HepG2 (cell line): ENCODE data around the gene PTH1R. TPM values are rescaled to one million over a fixed set of nuclear protein-coding genes. Genes with fewer than 3 reads are reported as not detected.

Experiments used
- ARNT ChIP-seq: fragments of 450-650 bp; IDR thresholded peaks from 2 replicates; pipeline ENCODE4 v1.6.1; 2017
- BORCS8-MEF2B ChIP-seq: sonication (generic); formaldehyde crosslinking; IDR thresholded peaks from 2 replicates; pipeline ENCODE4 v1.8.0; 2022; ENCODE audit warnings: mild to moderate bottlenecking, missing genetic modification reagents
- GPBP1L1 ChIP-seq: sonication (generic); formaldehyde crosslinking; IDR thresholded peaks from 2 replicates; pipeline ENCODE4 v1.5.0; 2020; ENCODE audit warnings: mild to moderate bottlenecking, missing genetic modification reagents
- LCORL ChIP-seq, 2 experiments: fragments of 450-650 bp in 1 of 2; sonication (generic) in 1 of 2; formaldehyde crosslinking in 1 of 2; IDR thresholded peaks; 2 replicates each; pipeline versions ENCODE4 v1.5.0 to v1.6.1; 2017 to 2020; ENCODE audit warnings: antibody characterized with exemption in 1 of 2, missing genetic modification reagents in 1 of 2
- NFIC ChIP-seq: IDR thresholded peaks from 2 replicates; pipeline ENCODE4 v1.6.1; 2012; ENCODE audit warnings: mild to moderate bottlenecking, low read length, inconsistent platforms
- ZBTB7A ChIP-seq: sonication (generic); formaldehyde crosslinking; IDR thresholded peaks from 2 replicates; pipeline ENCODE4 v1.8.0; 2022; ENCODE audit warnings: mild to moderate bottlenecking, missing genetic modification reagents
- ZFP36L2 ChIP-seq: sonication (generic); formaldehyde crosslinking; IDR thresholded peaks from 2 replicates; pipeline ENCODE4 v1.4.0; 2020; ENCODE audit warnings: missing genetic modification reagents
- ZNF552 ChIP-seq: sonication (generic); formaldehyde crosslinking; IDR thresholded peaks from 2 replicates; pipeline ENCODE4 v1.9.0; 2022; ENCODE audit warnings: missing genetic modification reagents, mild to moderate bottlenecking, borderline replicate concordance
- ZNF609 ChIP-seq: sonication (generic); formaldehyde crosslinking; IDR thresholded peaks from 2 replicates; pipeline ENCODE4 v1.4.0; 2020; ENCODE audit warnings: mild to moderate bottlenecking, missing genetic modification reagents, borderline replicate concordance
- polyA plus RNA-seq, 8 experiments: library from polyadenylated mRNA; depleted of rRNA in 3 of 8; stranded (reverse) in 7 of 8; unstranded in 1 of 8; fragments of >200 nt; fragmentation: Illumina TruSeq in 4 of 8; extraction: Trizol in 4 of 8; gene quantifications; 2 replicates each; pipeline versions ENCODE4 v1.2.1 to v1.2.3, GENCODE V29; 2011 to 2016; ENCODE audit warnings: low read depth in 4 of 8, missing spikeins in 1 of 8, mixed read lengths in 1 of 8; ENCODE audit not compliant: insufficient read depth in 1 of 8
- total RNA-seq, 5 experiments: library from RNA; depleted of rRNA; stranded (reverse); fragments of >200 nt; fragmentation: Illumina TruSeq; extraction: Trizol; gene quantifications; 2 replicates each; pipeline ENCODE4 v1.2.3, GENCODE V29; 2016; ENCODE audit warnings: low read depth in 1 of 5
- TF ChIP-seq, protein P1 (sequence below), 2 experiments: IDR thresholded peaks; 2 replicates each; pipeline ENCODE4 v1.6.1; 2011 to 2012; ENCODE audit warnings: low read length in 2 of 2, borderline replicate concordance in 1 of 2, low read depth in 1 of 2, mild to moderate bottlenecking in 1 of 2, moderate library complexity in 1 of 2
- TF ChIP-seq, protein P2 (sequence below): sonication (generic); formaldehyde crosslinking; IDR thresholded peaks from 2 replicates; pipeline ENCODE4 v1.5.0; 2020; ENCODE audit warnings: missing genetic modification reagents, mild to moderate bottlenecking, borderline replicate concordance
- TF ChIP-seq, protein P3 (sequence below): sonication (generic); formaldehyde crosslinking; conservative IDR thresholded peaks from 2 replicates; pipeline ENCODE4 v1.8.0; 2022; ENCODE audit warnings: missing genetic modification reagents

PTH1R gene
- total and polyA plus RNA-seq, 2 of the 13 experiments (the other 11 are each of a cell fraction or from before 2014, with no cell fraction given) = not detected

DNA sequence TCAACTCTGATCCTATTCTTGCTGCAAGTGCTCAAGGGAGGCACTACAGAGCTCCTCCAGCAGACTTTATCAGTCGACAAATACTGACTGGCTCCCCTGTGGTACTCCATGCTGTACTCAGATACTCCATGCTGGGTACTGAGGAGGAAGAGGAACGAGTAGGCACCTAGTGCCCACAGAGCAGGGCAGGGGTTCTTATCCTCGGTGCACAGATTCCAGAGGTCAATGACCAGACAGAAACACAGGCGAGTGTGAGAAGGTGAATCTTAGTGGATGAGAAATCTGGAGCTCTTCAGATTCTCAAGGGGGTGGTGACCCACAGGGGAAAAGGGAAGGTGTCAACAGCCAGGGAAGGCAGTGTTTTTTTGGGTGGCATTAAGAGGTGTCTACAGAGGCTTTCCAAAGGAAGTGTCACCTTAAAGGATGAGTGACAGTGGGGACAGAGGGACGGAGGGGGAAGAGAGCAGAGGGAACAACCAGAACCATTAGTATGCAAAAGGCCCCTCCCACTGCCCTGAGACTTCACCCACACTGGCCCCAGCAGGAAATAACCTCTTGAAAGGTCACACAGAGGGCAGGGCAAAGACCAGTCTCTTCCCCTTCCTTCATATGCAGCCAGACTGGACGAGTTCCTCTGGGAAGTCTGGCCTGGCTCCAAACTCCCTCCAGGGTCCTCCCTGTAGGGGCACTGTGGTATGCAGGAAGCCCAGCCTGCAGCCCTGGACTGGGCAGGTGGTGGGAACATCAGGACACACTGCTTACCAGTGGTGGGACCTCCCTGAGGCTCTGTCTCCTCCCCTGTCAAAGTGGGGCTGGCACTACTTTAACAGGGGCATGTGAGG lies 71.5 kb downstream of the PTH1R start (continued):
- TF ChIP-seq, protein P1, sequence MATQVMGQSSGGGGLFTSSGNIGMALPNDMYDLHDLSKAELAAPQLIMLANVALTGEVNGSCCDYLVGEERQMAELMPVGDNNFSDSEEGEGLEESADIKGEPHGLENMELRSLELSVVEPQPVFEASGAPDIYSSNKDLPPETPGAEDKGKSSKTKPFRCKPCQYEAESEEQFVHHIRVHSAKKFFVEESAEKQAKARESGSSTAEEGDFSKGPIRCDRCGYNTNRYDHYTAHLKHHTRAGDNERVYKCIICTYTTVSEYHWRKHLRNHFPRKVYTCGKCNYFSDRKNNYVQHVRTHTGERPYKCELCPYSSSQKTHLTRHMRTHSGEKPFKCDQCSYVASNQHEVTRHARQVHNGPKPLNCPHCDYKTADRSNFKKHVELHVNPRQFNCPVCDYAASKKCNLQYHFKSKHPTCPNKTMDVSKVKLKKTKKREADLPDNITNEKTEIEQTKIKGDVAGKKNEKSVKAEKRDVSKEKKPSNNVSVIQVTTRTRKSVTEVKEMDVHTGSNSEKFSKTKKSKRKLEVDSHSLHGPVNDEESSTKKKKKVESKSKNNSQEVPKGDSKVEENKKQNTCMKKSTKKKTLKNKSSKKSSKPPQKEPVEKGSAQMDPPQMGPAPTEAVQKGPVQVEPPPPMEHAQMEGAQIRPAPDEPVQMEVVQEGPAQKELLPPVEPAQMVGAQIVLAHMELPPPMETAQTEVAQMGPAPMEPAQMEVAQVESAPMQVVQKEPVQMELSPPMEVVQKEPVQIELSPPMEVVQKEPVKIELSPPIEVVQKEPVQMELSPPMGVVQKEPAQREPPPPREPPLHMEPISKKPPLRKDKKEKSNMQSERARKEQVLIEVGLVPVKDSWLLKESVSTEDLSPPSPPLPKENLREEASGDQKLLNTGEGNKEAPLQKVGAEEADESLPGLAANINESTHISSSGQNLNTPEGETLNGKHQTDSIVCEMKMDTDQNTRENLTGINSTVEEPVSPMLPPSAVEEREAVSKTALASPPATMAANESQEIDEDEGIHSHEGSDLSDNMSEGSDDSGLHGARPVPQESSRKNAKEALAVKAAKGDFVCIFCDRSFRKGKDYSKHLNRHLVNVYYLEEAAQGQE (IDR thresholded peaks at IDR 0.05; ENCODE audit: borderline replicate concordance in 1 of 2, low read depth in 1 of 2, low read length in 2 of 2) = 0 out of 4 replicates have a peak, but pooled peaks of 1 of the 2 experiments have one; percentile 27
- TF ChIP-seq ZFP36L2 (no peak), LCORL (IDR thresholded peaks at IDR 0.05) (no peak), LCORL (CRISPR knock-in tag; IDR thresholded peaks at IDR 0.05) (peak; percentile 48; the same call in 1 of the 2 replicates), ZNF609 (CRISPR knock-in tag) (peak; percentile 21; the same call in 1 of the 2 replicates), GPBP1L1 (no peak), ZBTB7A (peak; percentile 52; the same call in 1 of the 2 replicates), BORCS8-MEF2B (CRISPR knock-in tag) (no peak), NFIC (peak; percentile 31; the same call in 1 of the 2 replicates), ZNF552 (CRISPR knock-in tag) (no peak), ARNT (no peak)
- TF ChIP-seq, protein P2, sequence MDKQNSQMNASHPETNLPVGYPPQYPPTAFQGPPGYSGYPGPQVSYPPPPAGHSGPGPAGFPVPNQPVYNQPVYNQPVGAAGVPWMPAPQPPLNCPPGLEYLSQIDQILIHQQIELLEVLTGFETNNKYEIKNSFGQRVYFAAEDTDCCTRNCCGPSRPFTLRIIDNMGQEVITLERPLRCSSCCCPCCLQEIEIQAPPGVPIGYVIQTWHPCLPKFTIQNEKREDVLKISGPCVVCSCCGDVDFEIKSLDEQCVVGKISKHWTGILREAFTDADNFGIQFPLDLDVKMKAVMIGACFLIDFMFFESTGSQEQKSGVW (CRISPR knock-in tag) = no peak
- TF ChIP-seq, protein P3, sequence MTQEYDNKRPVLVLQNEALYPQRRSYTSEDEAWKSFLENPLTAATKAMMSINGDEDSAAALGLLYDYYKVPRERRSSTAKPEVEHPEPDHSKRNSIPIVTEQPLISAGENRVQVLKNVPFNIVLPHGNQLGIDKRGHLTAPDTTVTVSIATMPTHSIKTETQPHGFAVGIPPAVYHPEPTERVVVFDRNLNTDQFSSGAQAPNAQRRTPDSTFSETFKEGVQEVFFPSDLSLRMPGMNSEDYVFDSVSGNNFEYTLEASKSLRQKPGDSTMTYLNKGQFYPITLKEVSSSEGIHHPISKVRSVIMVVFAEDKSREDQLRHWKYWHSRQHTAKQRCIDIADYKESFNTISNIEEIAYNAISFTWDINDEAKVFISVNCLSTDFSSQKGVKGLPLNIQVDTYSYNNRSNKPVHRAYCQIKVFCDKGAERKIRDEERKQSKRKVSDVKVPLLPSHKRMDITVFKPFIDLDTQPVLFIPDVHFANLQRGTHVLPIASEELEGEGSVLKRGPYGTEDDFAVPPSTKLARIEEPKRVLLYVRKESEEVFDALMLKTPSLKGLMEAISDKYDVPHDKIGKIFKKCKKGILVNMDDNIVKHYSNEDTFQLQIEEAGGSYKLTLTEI (CRISPR knock-in tag) = no peak
